Activated CD4-positive, alpha-beta T cell treated with anti-CD3 and anti-CD28 coated beads, Interleukin-2, amount 50 U/mL, for 24 hours (primary cell): ENCODE measurements around the gene ARHGAP5.

Experiments
- DNase-seq, 2 donors: peaks; one replicate each; pipeline ENCODE4 v3.0.0-alpha.2; 2020; ENCODE audit warnings: low read depth in 1 of 2, low spot score in 1 of 2

The ARHGAP5 gene, protein sequence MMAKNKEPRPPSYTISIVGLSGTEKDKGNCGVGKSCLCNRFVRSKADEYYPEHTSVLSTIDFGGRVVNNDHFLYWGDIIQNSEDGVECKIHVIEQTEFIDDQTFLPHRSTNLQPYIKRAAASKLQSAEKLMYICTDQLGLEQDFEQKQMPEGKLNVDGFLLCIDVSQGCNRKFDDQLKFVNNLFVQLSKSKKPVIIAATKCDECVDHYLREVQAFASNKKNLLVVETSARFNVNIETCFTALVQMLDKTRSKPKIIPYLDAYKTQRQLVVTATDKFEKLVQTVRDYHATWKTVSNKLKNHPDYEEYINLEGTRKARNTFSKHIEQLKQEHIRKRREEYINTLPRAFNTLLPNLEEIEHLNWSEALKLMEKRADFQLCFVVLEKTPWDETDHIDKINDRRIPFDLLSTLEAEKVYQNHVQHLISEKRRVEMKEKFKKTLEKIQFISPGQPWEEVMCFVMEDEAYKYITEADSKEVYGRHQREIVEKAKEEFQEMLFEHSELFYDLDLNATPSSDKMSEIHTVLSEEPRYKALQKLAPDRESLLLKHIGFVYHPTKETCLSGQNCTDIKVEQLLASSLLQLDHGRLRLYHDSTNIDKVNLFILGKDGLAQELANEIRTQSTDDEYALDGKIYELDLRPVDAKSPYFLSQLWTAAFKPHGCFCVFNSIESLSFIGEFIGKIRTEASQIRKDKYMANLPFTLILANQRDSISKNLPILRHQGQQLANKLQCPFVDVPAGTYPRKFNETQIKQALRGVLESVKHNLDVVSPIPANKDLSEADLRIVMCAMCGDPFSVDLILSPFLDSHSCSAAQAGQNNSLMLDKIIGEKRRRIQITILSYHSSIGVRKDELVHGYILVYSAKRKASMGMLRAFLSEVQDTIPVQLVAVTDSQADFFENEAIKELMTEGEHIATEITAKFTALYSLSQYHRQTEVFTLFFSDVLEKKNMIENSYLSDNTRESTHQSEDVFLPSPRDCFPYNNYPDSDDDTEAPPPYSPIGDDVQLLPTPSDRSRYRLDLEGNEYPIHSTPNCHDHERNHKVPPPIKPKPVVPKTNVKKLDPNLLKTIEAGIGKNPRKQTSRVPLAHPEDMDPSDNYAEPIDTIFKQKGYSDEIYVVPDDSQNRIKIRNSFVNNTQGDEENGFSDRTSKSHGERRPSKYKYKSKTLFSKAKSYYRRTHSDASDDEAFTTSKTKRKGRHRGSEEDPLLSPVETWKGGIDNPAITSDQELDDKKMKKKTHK (N-terminal part only)

GRCh38 chr14:32077081-32078022, at the start of gene ARHGAP5:
Gene ARHGAP5, plus strand, starts transcription at chr14:32077304. Its CDS starts 13,366 bp downstream, at chr14:32090670.
- DNase-seq = peak; percentile 13 to 25

DNA sequence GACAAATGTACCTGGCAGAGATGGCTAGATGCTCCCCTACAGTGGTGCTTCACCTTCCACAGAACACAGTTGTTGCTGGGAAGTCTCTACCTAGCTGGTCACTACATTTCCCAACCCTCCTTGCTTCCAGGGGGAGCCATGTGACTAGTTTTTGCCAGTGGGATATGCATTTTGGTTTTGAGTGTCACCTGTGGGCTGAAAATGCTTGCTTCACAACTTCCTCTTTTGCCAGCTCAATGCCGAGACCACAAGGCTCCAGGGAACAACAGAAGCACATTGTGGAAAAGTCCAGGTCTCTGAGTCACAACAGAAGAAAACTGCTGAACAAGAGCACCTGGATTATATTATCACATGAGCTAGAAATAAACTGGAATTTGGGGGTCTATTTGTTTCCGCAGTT, 48.5 kb upstream of the ARHGAP5 start:
- no peak for DNase-seq

DNA sequence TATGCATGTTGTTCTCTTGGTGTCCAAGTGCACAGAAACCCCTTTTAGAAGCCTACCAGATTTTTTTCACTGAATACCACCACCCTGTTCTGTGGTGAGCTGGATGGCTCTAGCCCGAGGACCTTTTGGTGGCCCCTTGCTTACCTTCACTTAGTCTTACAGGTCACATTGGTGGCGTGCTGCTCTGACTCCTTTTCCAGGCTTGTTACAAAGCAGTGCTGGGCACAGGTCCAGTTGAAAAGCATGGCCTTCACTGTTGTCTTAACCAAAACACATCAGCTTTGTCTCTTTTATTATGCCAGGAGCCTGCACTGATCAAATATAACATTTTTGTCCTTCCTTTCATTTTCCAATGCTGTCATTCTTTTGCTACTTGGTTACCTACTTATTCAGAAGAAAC, 43.6 kb upstream of the ARHGAP5 start:
- no peak for DNase-seq

DNA sequence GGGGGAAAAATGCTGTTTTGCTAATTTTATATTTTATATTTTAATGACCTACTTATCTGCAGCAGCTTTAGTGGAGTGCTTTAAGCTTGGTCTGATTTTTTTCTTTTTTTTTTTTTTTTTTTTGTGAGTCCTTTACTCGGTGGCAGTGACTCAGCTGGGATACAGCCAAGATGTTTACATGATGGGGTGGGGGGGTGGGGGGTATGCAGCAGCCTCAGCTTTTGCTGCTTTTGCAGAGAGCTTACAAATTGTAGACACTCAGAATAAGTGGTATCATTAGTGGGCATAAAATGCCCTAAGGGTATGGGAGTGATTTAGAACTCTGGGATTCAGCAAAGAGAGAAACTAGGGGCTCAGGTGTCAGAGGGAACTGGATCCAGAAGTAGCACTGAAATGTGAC, 38.2 kb upstream of the ARHGAP5 start:
- no peak for DNase-seq

- DNase-seq = no peak
Measured at GRCh38 chr14:32039401-32040030, 37.6 kb upstream of the ARHGAP5 start.

GRCh38 chr14:32043624-32044023, 33.5 kb upstream of the ARHGAP5 start:
- DNase-seq = no peak

GRCh38 chr14:32044454-32044853, 32.6 kb upstream of the ARHGAP5 start:
- no peak for DNase-seq

GRCh38 chr14:32047791-32048190, 29.3 kb upstream of the ARHGAP5 start:
- DNase-seq = no peak

- no peak for DNase-seq
Measured at GRCh38 chr14:32049361-32050088, 27.6 kb upstream of the ARHGAP5 start.

GRCh38 chr14:32050878-32051277, 26.2 kb upstream of the ARHGAP5 start:
- no peak for DNase-seq

- no peak for DNase-seq
Measured at GRCh38 chr14:32054536-32054935, 22.6 kb upstream of the ARHGAP5 start.

GRCh38 chr14:32055175-32055574, 21.9 kb upstream of the ARHGAP5 start:
- DNase-seq = no peak

DNA sequence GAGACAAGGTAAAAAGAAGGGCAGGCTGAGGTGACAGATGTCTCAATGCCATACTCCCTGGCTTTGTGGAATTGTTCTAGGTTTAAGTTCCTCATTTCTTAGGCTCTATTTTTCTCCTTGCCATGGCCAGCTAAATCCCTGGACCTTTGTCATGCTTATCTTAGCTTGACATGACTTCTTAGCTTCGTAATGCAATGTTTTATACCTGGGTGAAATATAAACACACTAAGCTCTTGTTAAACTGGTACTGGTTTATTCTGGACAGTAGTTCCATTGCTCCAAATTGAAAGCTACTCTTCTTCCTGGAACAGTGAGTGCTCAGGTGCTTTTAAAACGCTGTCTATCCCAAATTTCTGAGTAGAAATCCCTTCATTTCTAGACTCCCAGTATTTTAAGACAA, 17.4 kb upstream of the ARHGAP5 start:
- DNase-seq = no peak

DNA sequence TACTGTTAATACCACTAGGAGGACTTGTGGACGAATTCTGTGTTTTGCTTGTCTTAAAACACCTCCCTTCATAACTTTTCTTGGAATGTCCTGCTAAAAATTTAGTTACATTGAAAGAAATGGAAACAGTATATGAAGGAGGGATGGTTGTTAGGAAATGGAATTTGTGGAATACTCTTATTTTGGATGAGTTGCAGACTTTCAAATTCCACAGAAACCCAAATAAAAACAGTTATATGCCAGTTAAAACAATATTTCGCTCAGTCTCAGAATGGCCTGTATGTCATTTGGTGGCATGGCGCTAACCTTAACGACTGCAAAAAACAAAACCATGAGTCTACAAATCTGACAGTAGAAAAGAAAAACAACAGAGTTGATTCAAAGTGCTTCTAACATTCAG, 12.2 kb upstream of the ARHGAP5 start:
- DNase-seq = no peak

DNA sequence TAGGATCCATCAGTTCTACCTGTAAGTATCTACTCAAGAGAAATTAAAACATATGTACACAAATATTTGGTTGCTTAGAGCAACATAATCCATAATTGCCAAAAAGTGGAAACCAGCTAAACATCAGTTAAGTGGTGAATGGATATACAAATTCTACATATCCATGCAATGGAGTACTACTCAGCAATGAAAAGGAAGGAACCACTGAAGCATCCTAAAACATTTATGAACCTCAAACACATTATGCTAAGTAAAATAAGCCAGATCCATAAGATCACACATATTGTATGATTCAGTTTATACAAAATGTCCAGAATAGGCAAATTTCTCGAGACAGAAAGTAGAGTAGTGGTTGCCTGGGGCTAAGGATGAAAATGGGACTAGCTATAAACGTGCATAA, 8.4 kb upstream of the ARHGAP5 start:
- DNase-seq = no peak

- no peak for DNase-seq
Measured at GRCh38 chr14:32070282-32070681, 6.8 kb upstream of the ARHGAP5 start.

- DNase-seq = no peak
Measured at GRCh38 chr14:32072676-32073075, 4.4 kb upstream of the ARHGAP5 start.

DNA sequence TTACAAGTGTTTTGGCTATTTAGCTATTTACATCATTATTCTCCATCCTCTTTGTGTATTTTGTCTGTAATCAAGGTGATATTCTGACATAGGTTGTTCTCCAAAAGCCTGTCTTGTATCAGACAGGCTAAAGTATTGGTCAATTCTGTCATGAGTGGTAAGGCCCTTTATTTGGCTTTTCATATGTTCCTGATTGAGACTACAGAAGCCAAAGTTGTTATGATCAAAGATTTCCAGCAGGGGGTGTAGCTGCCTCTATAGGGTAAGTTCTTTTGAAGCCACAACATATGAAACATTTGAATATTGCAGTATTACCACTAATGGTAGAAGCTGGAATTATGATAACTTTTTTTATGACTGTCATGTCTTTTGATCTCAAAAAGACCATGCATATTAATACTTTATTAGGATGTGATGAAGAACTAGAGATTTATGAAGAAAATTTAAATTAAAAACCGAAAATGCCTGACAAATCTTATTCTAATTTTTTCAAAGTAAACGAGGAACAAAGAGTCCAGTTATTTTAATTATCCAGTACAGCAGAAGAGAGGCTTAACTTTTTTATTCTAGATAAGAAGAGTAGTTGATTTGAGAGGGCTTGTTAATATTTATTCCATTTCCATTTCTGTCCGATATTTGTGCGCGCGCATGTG, 3.4 kb upstream of the ARHGAP5 start:
- peak in 1 of 2 donors; percentile 53 for DNase-seq
